ENCODE data around the gene DPP7.
A peak's percentile ranks its signal among the peaks of the same experiment; 100 is the strongest.

DPP7 gene

GRCh38 chr9:137117269-137117731 lies 2.8 kb upstream of the DPP7 start:
- Mint-ChIP-seq H3K4me3 (no peak overlapping the region), H3K9me3 (no peaks in the 10 kb centered on the region), H3K36me3 (ENCODE audit: insufficient read depth) (peaks cover 5% of the 10 kb centered on the region), H3K27me3 (no peaks in the 10 kb centered on the region), H3K4me1 (ENCODE audit: low read depth in 2 of 2) (peaks cover 0 to 7% of the 10 kb centered on the region in 2 donors), H3K27ac (no peak overlapping the region)
- no peak for ATAC-seq (replicated peaks)
- DNase-seq = no peak

GRCh38 chr9:137116728-137117127 lies 2.2 kb upstream of the DPP7 start:
- ATAC-seq (replicated peaks) (no peak), DNase-seq (no peak)
- H3K9me3 Mint-ChIP-seq = no peaks in the 10 kb centered on the region
- H3K4me1 Mint-ChIP-seq (ENCODE audit: low read depth in 2 of 2) = peaks cover 0 to 4% of the 10 kb centered on the region in 2 donors
- H3K4me3 Mint-ChIP-seq = no peak overlapping the region
- peaks cover 5% of the 10 kb centered on the region for H3K36me3 Mint-ChIP-seq (ENCODE audit: insufficient read depth)
- H3K27me3 Mint-ChIP-seq = no peaks in the 10 kb centered on the region
- H3K27ac Mint-ChIP-seq = no peak overlapping the region

- Mint-ChIP-seq H3K9me3 (no peaks in the 10 kb centered on the region), H3K27me3 (no peaks in the 10 kb centered on the region), H3K27ac (no peak overlapping the region), H3K4me1 (ENCODE audit: low read depth in 2 of 2) (peaks cover 0 to 4% of the 10 kb centered on the region in 2 donors), H3K4me3 (peak overlapping the region; percentile 25 to 57), H3K36me3 (ENCODE audit: insufficient read depth) (peaks cover 4% of the 10 kb centered on the region)
- ATAC-seq (replicated peaks) (no peak), DNase-seq (no peak)
These were observed 1.5 kb upstream of the DPP7 start for GRCh38 chr9:137116027-137116507.

- no peaks in the 10 kb centered on the region for H3K9me3 Mint-ChIP-seq
- peaks cover 0 to 7% of the 10 kb centered on the region in 2 donors for H3K4me1 Mint-ChIP-seq (ENCODE audit: low read depth in 2 of 2)
- no peak overlapping the region for H3K27ac Mint-ChIP-seq
- ATAC-seq (replicated peaks) (no peak), DNase-seq (no peak)
- H3K36me3 Mint-ChIP-seq (ENCODE audit: insufficient read depth) = peaks cover 4% of the 10 kb centered on the region
- peak overlapping the region; percentile 25 to 57 for H3K4me3 Mint-ChIP-seq
- no peaks in the 10 kb centered on the region for H3K27me3 Mint-ChIP-seq
These were observed 977 bp upstream of the DPP7 start for GRCh38 chr9:137115394-137116026.

- Mint-ChIP-seq H3K4me1 (ENCODE audit: low read depth in 2 of 2) (peaks cover 0 to 7% of the 10 kb centered on the region in 2 donors), H3K27me3 (no peaks in the 10 kb centered on the region), H3K36me3 (ENCODE audit: insufficient read depth) (peaks cover 4% of the 10 kb centered on the region), H3K9me3 (no peaks in the 10 kb centered on the region), H3K4me3 (peak overlapping the region in 1 of 2 donors; percentile 46), H3K27ac (no peak overlapping the region)
- no peak for DNase-seq
- ATAC-seq (replicated peaks) = peak; percentile 18
These were observed 317 bp downstream of the DPP7 start for GRCh38 chr9:137114220-137114612.

- no peaks in the 10 kb centered on the region for H3K9me3 Mint-ChIP-seq
- no peaks in the 10 kb centered on the region for H3K27me3 Mint-ChIP-seq
- H3K4me3 Mint-ChIP-seq = peak overlapping the region; percentile 75 to 77
- peaks cover 0 to 7% of the 10 kb centered on the region in 2 donors for H3K4me1 Mint-ChIP-seq (ENCODE audit: low read depth in 2 of 2)
- ATAC-seq (replicated peaks) (peak; percentile 49), DNase-seq (no peak)
- peak overlapping the region in 1 of 2 donors; percentile 59 for H3K27ac Mint-ChIP-seq
- peaks cover 4% of the 10 kb centered on the region for H3K36me3 Mint-ChIP-seq (ENCODE audit: insufficient read depth)
These were observed 961 bp downstream of the DPP7 start for GRCh38 chr9:137113385-137114159.

- Mint-ChIP-seq H3K9me3 (no peaks in the 10 kb centered on the region), H3K27ac (peak overlapping the region in 1 of 2 donors; percentile 59), H3K27me3 (no peaks in the 10 kb centered on the region), H3K4me3 (peak overlapping the region; percentile 75 to 77), H3K36me3 (ENCODE audit: insufficient read depth) (peaks cover 12% of the 10 kb centered on the region), H3K4me1 (ENCODE audit: low read depth in 2 of 2) (peaks cover 0 to 7% of the 10 kb centered on the region in 2 donors)
- ATAC-seq (replicated peaks) = no peak
- no peak for DNase-seq
These were observed 1.8 kb downstream of the DPP7 start for GRCh38 chr9:137112564-137113384.

GRCh38 chr9:137111788-137112563 lies 2.6 kb downstream of the DPP7 start:
- H3K4me3 Mint-ChIP-seq = peak overlapping the region in 1 of 2 donors; percentile 21

GRCh38 chr9:137110911-137111787 lies 3.4 kb downstream of the DPP7 start:
- peaks cover 12% of the 10 kb centered on the region for H3K36me3 Mint-ChIP-seq (ENCODE audit: insufficient read depth)
- H3K4me3 Mint-ChIP-seq = peak overlapping the region in 1 of 2 donors; percentile 21
- no peak for DNase-seq
- no peak for ATAC-seq (replicated peaks)
- H3K9me3 Mint-ChIP-seq = no peaks in the 10 kb centered on the region
- peaks cover 0 to 7% of the 10 kb centered on the region in 2 donors for H3K4me1 Mint-ChIP-seq (ENCODE audit: low read depth in 2 of 2)
- H3K27me3 Mint-ChIP-seq = no peaks in the 10 kb centered on the region
- H3K27ac Mint-ChIP-seq = no peak overlapping the region

More at GRCh38 chr9:137111788-137112563, 2.6 kb downstream of the DPP7 start:
- no peak overlapping the region for H3K27ac Mint-ChIP-seq
- no peak for ATAC-seq (replicated peaks)
- H3K36me3 Mint-ChIP-seq (ENCODE audit: insufficient read depth) = peaks cover 12% of the 10 kb centered on the region
- peaks cover 0 to 7% of the 10 kb centered on the region in 2 donors for H3K4me1 Mint-ChIP-seq (ENCODE audit: low read depth in 2 of 2)
- H3K27me3 Mint-ChIP-seq = no peaks in the 10 kb centered on the region
- DNase-seq = no peak
- no peaks in the 10 kb centered on the region for H3K9me3 Mint-ChIP-seq

- Mint-ChIP-seq H3K4me1 (ENCODE audit: low read depth in 2 of 2) (peaks cover 0 to 7% of the 10 kb centered on the region in 2 donors), H3K9me3 (no peaks in the 10 kb centered on the region), H3K4me3 (no peak overlapping the region), H3K27me3 (no peaks in the 10 kb centered on the region), H3K36me3 (ENCODE audit: insufficient read depth) (peaks cover 12% of the 10 kb centered on the region), H3K27ac (no peak overlapping the region)
- ATAC-seq (replicated peaks) (no peak), DNase-seq (no peak)
These were observed 4.2 kb downstream of the DPP7 start for GRCh38 chr9:137110147-137110910.

- no peak for DNase-seq
- H3K27me3 Mint-ChIP-seq = no peaks in the 10 kb centered on the region
- no peak overlapping the region for H3K4me3 Mint-ChIP-seq
- peaks cover 20% of the 10 kb centered on the region for H3K36me3 Mint-ChIP-seq (ENCODE audit: insufficient read depth)
- ATAC-seq (replicated peaks) = no peak
- peaks cover 0 to 7% of the 10 kb centered on the region in 2 donors for H3K4me1 Mint-ChIP-seq (ENCODE audit: low read depth in 2 of 2)
- no peaks in the 10 kb centered on the region for H3K9me3 Mint-ChIP-seq
- no peak overlapping the region for H3K27ac Mint-ChIP-seq
These were observed 5.0 kb downstream of the DPP7 start for GRCh38 chr9:137109250-137110146.
